Measurements from ENCODE around the gene PHC3.

PHC3 gene

DNA sequence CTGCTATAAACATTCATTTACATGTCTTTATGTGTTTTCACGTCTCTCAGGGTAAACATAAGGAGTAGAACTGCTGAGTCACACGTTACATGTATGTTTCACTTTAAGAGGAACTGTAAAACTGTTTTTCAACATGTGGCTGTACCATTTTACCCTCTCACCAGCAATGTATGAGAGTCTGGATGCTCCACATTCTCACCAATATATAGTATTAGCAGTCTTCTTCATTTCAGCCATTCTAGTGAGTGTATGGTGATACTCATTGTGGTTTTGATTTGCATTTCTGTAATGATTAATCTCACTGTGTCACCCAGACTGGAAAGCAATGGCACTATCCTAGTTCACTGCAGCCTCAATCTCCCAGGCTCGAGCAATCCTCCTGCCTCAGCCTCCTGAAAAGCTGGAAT is 37.1 kb downstream of the PHC3 start:
- no peak overlapping the region for H3K27ac ChIP-seq
- ChIA-PET POLR2A (ENCODE audit: low non-redundant PET) (no interaction called here), CTCF (no interaction called here)
- TF ChIP-seq, protein P1, sequence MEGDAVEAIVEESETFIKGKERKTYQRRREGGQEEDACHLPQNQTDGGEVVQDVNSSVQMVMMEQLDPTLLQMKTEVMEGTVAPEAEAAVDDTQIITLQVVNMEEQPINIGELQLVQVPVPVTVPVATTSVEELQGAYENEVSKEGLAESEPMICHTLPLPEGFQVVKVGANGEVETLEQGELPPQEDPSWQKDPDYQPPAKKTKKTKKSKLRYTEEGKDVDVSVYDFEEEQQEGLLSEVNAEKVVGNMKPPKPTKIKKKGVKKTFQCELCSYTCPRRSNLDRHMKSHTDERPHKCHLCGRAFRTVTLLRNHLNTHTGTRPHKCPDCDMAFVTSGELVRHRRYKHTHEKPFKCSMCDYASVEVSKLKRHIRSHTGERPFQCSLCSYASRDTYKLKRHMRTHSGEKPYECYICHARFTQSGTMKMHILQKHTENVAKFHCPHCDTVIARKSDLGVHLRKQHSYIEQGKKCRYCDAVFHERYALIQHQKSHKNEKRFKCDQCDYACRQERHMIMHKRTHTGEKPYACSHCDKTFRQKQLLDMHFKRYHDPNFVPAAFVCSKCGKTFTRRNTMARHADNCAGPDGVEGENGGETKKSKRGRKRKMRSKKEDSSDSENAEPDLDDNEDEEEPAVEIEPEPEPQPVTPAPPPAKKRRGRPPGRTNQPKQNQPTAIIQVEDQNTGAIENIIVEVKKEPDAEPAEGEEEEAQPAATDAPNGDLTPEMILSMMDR (conservative IDR thresholded peaks at IDR 0.05; ENCODE audit: low read depth): no peak
- no peak for DNase-seq (ENCODE audit: low spot score)

DNA sequence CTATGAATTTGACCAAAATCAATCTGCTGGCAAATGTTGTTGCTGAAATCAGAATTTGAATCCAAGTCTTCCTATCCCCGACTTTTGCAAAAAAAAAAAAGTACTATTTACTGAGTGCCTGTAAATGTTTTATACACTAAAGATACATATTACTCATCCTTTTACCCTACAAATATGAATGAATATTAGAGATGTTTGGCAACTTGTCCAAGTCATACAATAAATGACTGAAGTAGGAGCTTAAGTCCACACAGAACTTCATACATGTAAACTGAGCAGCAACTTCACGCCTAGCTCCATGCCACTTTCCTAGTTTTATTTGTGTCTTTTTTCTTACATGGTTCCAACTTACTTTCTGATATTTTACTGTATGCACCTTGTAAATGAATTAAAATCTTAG is 39.2 kb downstream of the PHC3 start:
- CTCF ChIA-PET: interaction anchor here (0.7 kb wide), 1 partner anchor 10 kb away, joined by 3 read pairs; no protein-coding TSS in a partner anchor
- POLR2A ChIA-PET (ENCODE audit: low non-redundant PET): no interaction called here
- TF ChIP-seq, protein P1 (conservative IDR thresholded peaks at IDR 0.05; ENCODE audit: low read depth): no peak

DNA sequence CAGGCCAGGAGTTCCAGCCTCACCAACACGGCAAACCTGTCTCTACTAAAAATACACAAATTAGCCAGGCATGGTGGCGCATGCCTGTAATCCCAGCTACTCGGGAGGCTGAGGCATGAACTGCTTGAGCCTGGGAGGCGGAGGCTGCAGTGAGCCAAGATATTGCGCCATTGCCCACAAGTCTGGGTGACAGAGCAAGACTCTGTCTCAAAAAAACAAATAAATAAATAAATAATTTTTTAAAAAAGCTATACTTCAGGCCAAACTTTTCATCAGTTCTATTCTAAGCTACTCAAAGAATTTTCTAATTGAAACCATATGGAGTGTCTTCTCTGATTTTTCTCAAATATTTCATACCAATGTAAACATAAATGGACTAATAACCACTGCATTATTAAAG is 43.5 kb downstream of the PHC3 start:
- POLR2A ChIA-PET (ENCODE audit: low non-redundant PET): no interaction called here
- CTCF ChIA-PET: no interaction called here
- no peak for DNase-seq (ENCODE audit: low spot score)
- no peak overlapping the region for H3K27ac ChIP-seq
- TF ChIP-seq, protein P1 (conservative IDR thresholded peaks at IDR 0.05; ENCODE audit: low read depth): no peak

More for the DNA sequence above, 39.2 kb downstream of the PHC3 start:
- no peak for DNase-seq (ENCODE audit: low spot score)
- no peak overlapping the region for H3K27ac ChIP-seq

GRCh38 chr3:170132335-170132734 is 49.2 kb downstream of the PHC3 start:
- TF ChIP-seq, protein P1 (conservative IDR thresholded peaks at IDR 0.05; ENCODE audit: low read depth): no peak
- H3K27ac ChIP-seq: no peak overlapping the region
- CTCF ChIA-PET: interaction anchor here (0.6 kb wide), 1 partner anchor 10 kb away, joined by 3 read pairs; no protein-coding TSS in a partner anchor
- no peak for DNase-seq (ENCODE audit: low spot score)
- POLR2A ChIA-PET (ENCODE audit: low non-redundant PET): no interaction called here

DNA sequence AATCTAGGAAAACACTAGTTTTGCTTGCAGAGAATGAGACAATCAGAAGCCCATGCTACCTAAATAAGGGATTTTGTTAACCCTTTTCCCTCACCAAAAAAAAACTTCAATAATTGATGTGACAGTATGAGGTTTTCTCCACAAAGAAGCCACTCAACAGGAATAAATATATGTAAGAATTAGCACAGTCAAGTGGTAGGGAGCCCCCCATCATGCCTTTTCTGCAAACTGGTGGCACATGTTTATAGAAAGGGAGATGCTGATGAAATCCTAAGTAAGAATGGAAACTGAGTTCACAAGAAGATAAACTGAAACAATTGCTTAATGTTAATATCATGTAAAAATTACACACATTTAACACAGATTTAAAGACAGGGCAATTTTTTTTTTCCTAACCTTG is 51.0 kb downstream of the PHC3 start:
- no peak overlapping the region for H3K27ac ChIP-seq
- no peak for DNase-seq (ENCODE audit: low spot score)
- TF ChIP-seq, protein P1 (conservative IDR thresholded peaks at IDR 0.05; ENCODE audit: low read depth): no peak
- ChIA-PET POLR2A (ENCODE audit: low non-redundant PET) (no interaction called here), CTCF (no interaction called here)

GRCh38 chr3:170128977-170129431 is 52.5 kb downstream of the PHC3 start:
- TF ChIP-seq, protein P1 (conservative IDR thresholded peaks at IDR 0.05; ENCODE audit: low read depth): no peak
- DNase-seq (ENCODE audit: low spot score): peak; percentile 32
- CTCF ChIA-PET: interaction anchor here (0.6 kb wide), 2 partner anchors 12 to 323 kb away, joined by 3 to 4 read pairs; no protein-coding TSS in a partner anchor
- peak overlapping the region; percentile 29; the same call in 1 of the 2 replicates for H3K27ac ChIP-seq
- POLR2A ChIA-PET (ENCODE audit: low non-redundant PET): no interaction called here

Measured in RWPE1 (cell line).